Ovary (tissue), 9 donors: Measurements from ENCODE around the gene PHACTR3. TPM values are rescaled to one million over a fixed set of nuclear protein-coding genes. Genes with fewer than 3 reads are reported as not detected.

Experiments
- DNase-seq, 5 donors: peaks; one replicate each; pipeline ENCODE4 v3.0.0-alpha.2; 2019 to 2020
- H3K27ac ChIP-seq, 2 donors: fragments of 200-600 bp; one replicate each; pipeline versions ENCODE4 v1.5.1 to v1.8.0; 2019 to 2022
- H3K27me3 ChIP-seq: fragments of 200-600 bp; one replicate; pipeline ENCODE4 v1.8.0; 2022
- H3K36me3 ChIP-seq: fragments of 200-600 bp; sonication (generic); one replicate; pipeline ENCODE4 v1.5.1; 2019
- H3K4me1 ChIP-seq: one replicate; pipeline ENCODE4 v1.8.1; 2013; ENCODE audit warnings: mild to moderate bottlenecking, moderate library complexity; ENCODE audit not compliant: insufficient read depth
- H3K4me3 ChIP-seq: fragments of 200-600 bp; sonication (generic); one replicate; pipeline ENCODE4 v1.5.1; 2017
- H3K9me3 ChIP-seq, 2 donors: fragments of 200-600 bp in 1 of 2; sonication (generic) in 1 of 2; one replicate each; pipeline versions ENCODE4 v1.5.1 to v1.8.1; 2013 to 2019; ENCODE audit warnings: mild to moderate bottlenecking in 1 of 2, moderate library complexity in 1 of 2
- EP300 ChIP-seq: sonication (generic); formaldehyde crosslinking; IDR thresholded peaks from one replicate; pipeline ENCODE4 v1.6.1; 2017; ENCODE audit warnings: antibody characterized with exemption
- POLR2A ChIP-seq: fragments of 450-650 bp; IDR thresholded peaks from one replicate; pipeline ENCODE4 v1.6.1; 2017; ENCODE audit warnings: antibody characterized with exemption, mild to moderate bottlenecking, moderate library complexity
- WGBS, 3 donors: extraction: QIAGEN DNeasy Blood & Tissue Kit in 1 of 3; methylation state at CpG; one replicate each; pipeline versions ENCODE4 v1.1.5 to v1.1.7; 2013 to 2017; 5-methylcytosine and 5-hydroxymethylcytosine counted together
- intact Hi-C, 4 donors: fragments of 100-400 bp; cut with DNase I; formaldehyde crosslinking; loops; one replicate each; pipeline versions ENCODE4 v1.11.0 to v1.15.1; 2022 to 2023
- polyA plus RNA-seq, 2 donors: library from polyadenylated mRNA; stranded (reverse); fragments of 200-250 nt in 1 of 2; fragments of 350-450 nt in 1 of 2; fragmentation: Illumina TruSeq in 1 of 2; extraction: RNeasy Lipid Tissue Mini Kit (QIAGEN cat#74804) in 1 of 2; gene quantifications; one replicate each; pipeline ENCODE4 v1.2.3, GENCODE V29; 2013 to 2014
- total RNA-seq, 7 donors: library from RNA; depleted of rRNA in 2 of 7; stranded (reverse); fragments of >200 nt in 2 of 7; fragmentation: NEBNext Ultra II Directional in 3 of 7; extraction: Animal tissue kit (Norgen Biotek cat#: 25700) in 3 of 7; gene quantifications; one replicate each; pipeline versions ENCODE4 v1.1.0 to v1.2.4, GENCODE V29; 2016 to 2023
- TF ChIP-seq, protein P1 (sequence below), 3 donors: fragments of 450-650 bp in 2 of 3; fragments of 200-600 bp in 1 of 3; IDR thresholded peaks; one replicate each; pipeline versions ENCODE4 v1.5.1 to v1.8.0; 2016 to 2022; ENCODE audit warnings: antibody characterized with exemption in 3 of 3, mild to moderate bottlenecking in 1 of 3
- donor health status: DM: no; HTN: no; CAD: no; lungs with moderate emphysema.
- donor health status: DM: no; HTN: no; CAD: no.
- donor health status: Bipolar disorder and iron deficiency.
- donor health status: DM: yes; HTN: yes; CAD: no.
- donor health status: DM: no; HTN: no; CAD: no.
- donor health status: DM: yes; HTN: yes; CAD: no.

PHACTR3 gene
- total and polyA plus RNA-seq, 9 donors: 5.7 to 19.0 (median 9.1) TPM

DNA sequence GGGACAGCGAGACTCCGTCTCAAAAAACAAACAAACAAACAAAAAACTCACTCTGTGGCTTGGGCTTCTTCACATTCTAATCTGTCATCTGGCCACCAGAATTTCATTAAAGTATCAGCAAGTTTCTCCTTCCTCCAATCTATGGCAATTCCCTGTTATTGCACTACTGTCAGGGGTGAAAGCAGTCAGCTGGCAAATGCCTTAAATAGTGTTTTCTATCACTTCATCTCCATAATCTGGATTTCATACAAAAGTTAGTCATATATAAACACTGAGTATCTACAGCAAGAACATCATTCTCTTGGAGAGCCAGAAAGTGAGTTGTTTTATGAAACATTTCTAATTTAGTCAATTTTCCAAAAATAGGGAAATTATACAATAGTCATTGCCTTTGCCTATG is 56.1 kb downstream of the PHACTR3 start:
- intact Hi-C loops: no loop called here
- TF ChIP-seq POLR2A: no peak
- no peaks in the 10 kb centered on the region for H3K36me3 ChIP-seq
- DNase-seq: no peak
- no peak overlapping the region for H3K4me3 ChIP-seq
- H3K4me1 ChIP-seq: peaks cover 2% of the 10 kb centered on the region
- no peak overlapping the region for H3K27ac ChIP-seq
- WGBS, 3 donors: 88 to 94% (median 92%) methylated on average over 2 of the region's 2 CpGs
- peaks cover 0 to 4% of the 10 kb centered on the region in 2 donors for H3K9me3 ChIP-seq
- no peaks in the 10 kb centered on the region for H3K27me3 ChIP-seq

DNA sequence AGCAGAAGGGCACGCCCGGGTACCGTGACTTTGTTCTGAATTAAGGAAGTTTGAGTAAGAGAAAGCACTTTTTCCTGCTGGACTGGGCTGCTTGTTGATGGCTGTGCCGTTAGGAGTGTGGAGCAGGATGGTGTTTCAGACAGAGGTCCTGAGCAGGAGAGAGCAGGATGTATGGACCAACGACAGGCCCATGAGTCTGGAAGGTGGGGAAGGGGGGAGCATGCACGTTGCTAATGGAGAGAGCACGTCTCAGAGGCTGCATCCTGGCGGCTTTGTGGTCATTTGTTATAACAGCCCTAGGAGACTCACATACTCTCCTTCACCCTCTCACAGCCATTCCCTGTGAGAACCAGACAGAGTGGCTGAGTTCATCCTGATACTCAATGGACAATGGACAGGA is 56.8 kb downstream of the PHACTR3 start:
- Histone ChIP-seq H3K27me3 (no peaks in the 10 kb centered on the region), H3K27ac (no peak overlapping the region), H3K4me1 (peaks cover 2% of the 10 kb centered on the region), H3K36me3 (no peaks in the 10 kb centered on the region), H3K9me3 (peaks cover 0 to 4% of the 10 kb centered on the region in 2 donors), H3K4me3 (no peak overlapping the region)
- 75 to 81% (median 77%) methylated on average over 8 of the region's 8 CpGs for WGBS, 3 donors
- intact Hi-C loops: no loop called here
- no peak for TF ChIP-seq POLR2A
- TF ChIP-seq, protein P1, sequence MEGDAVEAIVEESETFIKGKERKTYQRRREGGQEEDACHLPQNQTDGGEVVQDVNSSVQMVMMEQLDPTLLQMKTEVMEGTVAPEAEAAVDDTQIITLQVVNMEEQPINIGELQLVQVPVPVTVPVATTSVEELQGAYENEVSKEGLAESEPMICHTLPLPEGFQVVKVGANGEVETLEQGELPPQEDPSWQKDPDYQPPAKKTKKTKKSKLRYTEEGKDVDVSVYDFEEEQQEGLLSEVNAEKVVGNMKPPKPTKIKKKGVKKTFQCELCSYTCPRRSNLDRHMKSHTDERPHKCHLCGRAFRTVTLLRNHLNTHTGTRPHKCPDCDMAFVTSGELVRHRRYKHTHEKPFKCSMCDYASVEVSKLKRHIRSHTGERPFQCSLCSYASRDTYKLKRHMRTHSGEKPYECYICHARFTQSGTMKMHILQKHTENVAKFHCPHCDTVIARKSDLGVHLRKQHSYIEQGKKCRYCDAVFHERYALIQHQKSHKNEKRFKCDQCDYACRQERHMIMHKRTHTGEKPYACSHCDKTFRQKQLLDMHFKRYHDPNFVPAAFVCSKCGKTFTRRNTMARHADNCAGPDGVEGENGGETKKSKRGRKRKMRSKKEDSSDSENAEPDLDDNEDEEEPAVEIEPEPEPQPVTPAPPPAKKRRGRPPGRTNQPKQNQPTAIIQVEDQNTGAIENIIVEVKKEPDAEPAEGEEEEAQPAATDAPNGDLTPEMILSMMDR (IDR thresholded peaks at IDR 0.05): no peak
- TF ChIP-seq EP300: no peak
- DNase-seq: no peak

DNA sequence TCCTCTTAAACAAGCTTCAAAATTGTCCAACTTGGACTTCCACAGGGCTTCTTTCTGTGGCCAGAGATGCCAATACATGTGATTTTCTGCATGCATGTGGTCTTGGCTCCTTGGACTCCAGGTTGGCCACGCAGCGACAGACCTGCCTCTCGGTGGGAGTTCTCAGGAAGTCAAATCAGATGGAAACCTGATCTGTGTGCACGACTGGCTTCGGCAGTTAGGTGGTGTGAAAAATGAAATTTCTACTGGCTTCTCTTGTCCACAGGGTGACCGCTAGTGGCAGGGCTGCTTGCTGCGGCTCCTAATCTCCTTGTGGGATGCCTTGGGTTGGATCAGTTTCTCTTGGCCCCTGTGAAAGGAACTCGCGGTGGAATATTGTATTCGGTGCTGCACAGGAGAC is 57.3 kb downstream of the PHACTR3 start:
- H3K9me3 ChIP-seq: peaks cover 0 to 4% of the 10 kb centered on the region in 2 donors
- intact Hi-C loops: no loop called here
- no peaks in the 10 kb centered on the region for H3K27me3 ChIP-seq
- TF ChIP-seq EP300 (no peak), POLR2A (no peak)
- TF ChIP-seq, protein P1 (IDR thresholded peaks at IDR 0.05): no peak
- H3K36me3 ChIP-seq: no peaks in the 10 kb centered on the region
- no peak overlapping the region for H3K4me3 ChIP-seq
- 86 to 88% (median 87%) methylated on average over 10 of the region's 10 CpGs for whole genome bisulfite sequencing, 3 donors
- H3K27ac ChIP-seq: no peak overlapping the region
- H3K4me1 ChIP-seq: peaks cover 2% of the 10 kb centered on the region
- no peak for DNase-seq

DNA sequence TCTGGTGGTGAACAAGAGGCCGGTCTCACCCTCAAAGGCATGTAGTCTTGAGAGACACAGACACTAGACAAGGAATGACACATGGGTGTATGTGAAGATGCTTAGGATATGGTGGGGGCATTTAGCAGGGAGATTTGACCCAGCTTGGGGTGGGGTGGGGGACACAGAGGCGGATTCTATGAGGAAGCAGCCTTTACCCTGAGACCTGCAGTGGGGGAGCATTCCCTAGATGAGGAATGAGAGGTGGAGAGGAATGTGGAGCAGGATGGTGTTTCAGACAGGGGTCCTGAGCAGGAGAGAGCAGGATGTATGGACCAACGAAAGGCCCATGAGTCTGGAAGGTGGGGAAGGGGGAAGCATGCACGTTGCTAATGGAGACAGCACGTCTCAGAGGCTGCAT is 57.8 kb downstream of the PHACTR3 start:
- Histone ChIP-seq H3K36me3 (no peaks in the 10 kb centered on the region), H3K4me1 (peaks cover 2% of the 10 kb centered on the region), H3K27ac (no peak overlapping the region), H3K27me3 (no peaks in the 10 kb centered on the region), H3K9me3 (peaks cover 0 to 4% of the 10 kb centered on the region in 2 donors), H3K4me3 (no peak overlapping the region)
- intact Hi-C loops: no loop called here
- no peak for DNase-seq
- 77 to 89% (median 87%) methylated on average over 5 of the region's 5 CpGs for WGBS, 3 donors
- no peak for TF ChIP-seq EP300
- TF ChIP-seq, protein P1 (IDR thresholded peaks at IDR 0.05): no peak

DNA sequence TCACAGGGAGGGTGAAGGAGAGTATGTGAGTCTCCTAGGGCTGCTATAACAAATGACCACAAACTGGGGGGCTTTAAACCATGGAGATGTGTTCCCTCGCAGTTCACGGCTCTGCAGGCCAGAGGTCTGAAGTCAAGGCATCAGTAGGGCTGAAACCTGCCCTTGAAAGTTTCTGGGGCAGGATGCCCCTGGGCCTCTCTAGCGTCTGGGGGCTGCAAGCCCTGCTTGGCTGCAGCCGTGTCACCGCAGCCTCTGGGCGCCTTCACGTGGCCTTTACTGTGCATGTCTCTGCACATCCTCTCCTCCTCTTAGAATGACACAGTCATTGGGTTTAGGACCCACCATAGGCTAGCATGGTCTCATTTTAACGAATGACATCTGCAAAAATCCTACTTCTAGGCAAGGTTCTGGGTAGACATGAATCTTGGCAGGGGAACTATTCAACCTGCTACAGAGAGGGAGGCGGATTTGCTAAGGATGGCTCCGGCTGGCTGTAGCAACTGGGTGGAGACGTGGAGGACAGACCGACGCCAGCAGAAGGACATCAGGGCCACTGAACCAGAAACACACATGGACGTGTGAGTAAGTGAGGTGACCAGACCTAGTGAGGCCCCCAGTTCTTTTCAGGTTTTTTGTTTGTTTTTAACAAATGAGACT is 58.6 kb downstream of the PHACTR3 start:
- no peaks in the 10 kb centered on the region for H3K27me3 ChIP-seq
- no peak overlapping the region for H3K4me3 ChIP-seq
- intact Hi-C loops: no loop called here
- peaks cover 0 to 4% of the 10 kb centered on the region in 2 donors for H3K9me3 ChIP-seq
- 88 to 91% (median 90%) methylated on average over 14 of the region's 14 CpGs for WGBS, 3 donors
- H3K36me3 ChIP-seq: no peaks in the 10 kb centered on the region
- peaks cover 2% of the 10 kb centered on the region for H3K4me1 ChIP-seq
- TF ChIP-seq EP300 (no peak), POLR2A (no peak)
- TF ChIP-seq, protein P1 (IDR thresholded peaks at IDR 0.05): no peak
- no peak overlapping the region for H3K27ac ChIP-seq
- DNase-seq: no peak
